Keratinocyte (primary cell): ENCODE measurements around the gene NECTIN3. TPM values are rescaled to one million over a fixed set of nuclear protein-coding genes. Genes with fewer than 3 reads are reported as not detected.

Experiments used
- DNase-seq: peaks from one replicate; pipeline ENCODE4 v3.0.0-alpha.2; 2011; ENCODE audit warnings: low read depth, missing footprints, low spot score
- FAIRE-seq: peaks from 2 replicates; lab custom pipeline; 2011; peaks lifted over from hg19 to GRCh38; lab: Jason Lieb, UNC
- H2AFZ ChIP-seq: 2 replicates; pipeline ENCODE4 v1.6.0; 2012; ENCODE audit warnings: low read length, control low read depth, inconsistent platforms; ENCODE audit not compliant: control insufficient read depth
- H3K27ac ChIP-seq: 2 replicates; pipeline ENCODE4 v1.5.1; 2011; ENCODE audit warnings: low read length; ENCODE audit not compliant: control insufficient read depth, insufficient read depth
- H3K27me3 ChIP-seq: 3 replicates; pipeline ENCODE4 v1.6.0; 2011; ENCODE audit warnings: low read length; ENCODE audit not compliant: control insufficient read depth, insufficient read depth; ENCODE audit errors: extremely low read depth
- H3K36me3 ChIP-seq, 2 experiments: 2 replicates in 1 of 2; 3 replicates in 1 of 2; pipeline ENCODE4 v1.5.1; 2011; ENCODE audit warnings: low read length in 2 of 2, mild to moderate bottlenecking in 1 of 2; ENCODE audit not compliant: control insufficient read depth in 2 of 2, insufficient read depth in 2 of 2; ENCODE audit errors: extremely low read depth in 1 of 2
- H3K4me1 ChIP-seq: 3 replicates; pipeline ENCODE4 v1.5.1; 2011; ENCODE audit warnings: low read length; ENCODE audit not compliant: control insufficient read depth, insufficient read depth; ENCODE audit errors: extremely low read depth
- H3K4me2 ChIP-seq: 3 replicates; pipeline ENCODE4 v1.6.0; 2011; ENCODE audit warnings: low read depth, low read length; ENCODE audit not compliant: control insufficient read depth, insufficient read depth; ENCODE audit errors: extremely low read depth
- H3K4me3 ChIP-seq, 3 experiments: fragments of 200-600 bp in 1 of 3; sonication (generic) in 1 of 3; 2 replicates in 2 of 3; 3 replicates in 1 of 3; pipeline ENCODE4 v1.5.1; 2011 to 2016; ENCODE audit warnings: low read length in 3 of 3, mild to moderate bottlenecking in 3 of 3, control low read depth in 2 of 3, inconsistent platforms in 1 of 3, low read depth in 1 of 3, mixed read lengths in 1 of 3, mixed run types in 1 of 3, moderate library complexity in 1 of 3; ENCODE audit not compliant: control insufficient read depth in 2 of 3, insufficient read depth in 2 of 3; ENCODE audit errors: extremely low read depth in 1 of 3
- H3K79me2 ChIP-seq: 2 replicates; pipeline ENCODE4 v1.6.0; 2012; ENCODE audit warnings: low read length; ENCODE audit not compliant: control insufficient read depth, insufficient read depth
- H3K9ac ChIP-seq: 3 replicates; pipeline ENCODE4 v1.6.0; 2011; ENCODE audit warnings: low read length; ENCODE audit not compliant: control insufficient read depth, insufficient read depth; ENCODE audit errors: extremely low read depth
- H3K9me1 ChIP-seq: 3 replicates; pipeline ENCODE4 v1.6.0; 2011; ENCODE audit warnings: low read length; ENCODE audit not compliant: control insufficient read depth, insufficient read depth; ENCODE audit errors: extremely low read depth
- H3K9me3 ChIP-seq: 2 replicates; pipeline ENCODE4 v1.5.1; 2012; ENCODE audit warnings: low read depth, low read length; ENCODE audit not compliant: control insufficient read depth
- H4K20me1 ChIP-seq: 3 replicates; pipeline ENCODE4 v1.6.0; 2011; ENCODE audit warnings: low read length; ENCODE audit not compliant: control insufficient read depth, insufficient read depth; ENCODE audit errors: extremely low read depth
- EZH2 ChIP-seq: IDR thresholded peaks from one replicate; pipeline ENCODE4 v1.6.1; 2012; ENCODE audit warnings: inconsistent platforms, mild to moderate bottlenecking, low read length, moderate library complexity
- dilution Hi-C: fragments of 300-500 bp; cut with MboI; formaldehyde crosslinking; loops from one replicate; pipeline ENCODE4 v1.7.0; 2020; ENCODE audit warnings: low sequenced_read_pairs; ENCODE audit not compliant: extremely low pct_ligation_motif_present
- polyA plus RNA-seq, 5 experiments: library from polyadenylated mRNA; depleted of rRNA in 3 of 5; stranded (reverse) in 3 of 5; stranded (forward) in 1 of 5; unstranded in 1 of 5; fragments of >200 nt; gene quantifications; 1 replicate in 1 of 5; 2 replicates in 3 of 5; 3 replicates in 1 of 5; pipeline versions ENCODE4 v1.2.1 to v1.2.3, GENCODE V29; 2011 to 2012; ENCODE audit warnings: missing spikeins in 2 of 5, low read depth in 1 of 5, low replicate concordance in 1 of 5
- TF ChIP-seq, protein P1 (sequence below), 3 experiments: IDR thresholded peaks in 1 of 3; conservative IDR thresholded peaks in 1 of 3; optimal IDR thresholded peaks in 1 of 3; 2 replicates in 2 of 3; 3 replicates in 1 of 3; pipeline versions ENCODE3 to v1.5.1; 2011; ENCODE audit warnings: low read length in 3 of 3, mild to moderate bottlenecking in 3 of 3, moderate library complexity in 2 of 3, control low read depth in 1 of 3, inconsistent platforms in 1 of 3; ENCODE audit not compliant: insufficient read depth in 2 of 3; ENCODE audit errors: extremely low read depth in 1 of 3

NECTIN3 gene
- polyA plus RNA-seq, 1 donor (not counting 4 experiments of a cell fraction or from before 2014, with no cell fraction given): 2.1 TPM

DNA sequence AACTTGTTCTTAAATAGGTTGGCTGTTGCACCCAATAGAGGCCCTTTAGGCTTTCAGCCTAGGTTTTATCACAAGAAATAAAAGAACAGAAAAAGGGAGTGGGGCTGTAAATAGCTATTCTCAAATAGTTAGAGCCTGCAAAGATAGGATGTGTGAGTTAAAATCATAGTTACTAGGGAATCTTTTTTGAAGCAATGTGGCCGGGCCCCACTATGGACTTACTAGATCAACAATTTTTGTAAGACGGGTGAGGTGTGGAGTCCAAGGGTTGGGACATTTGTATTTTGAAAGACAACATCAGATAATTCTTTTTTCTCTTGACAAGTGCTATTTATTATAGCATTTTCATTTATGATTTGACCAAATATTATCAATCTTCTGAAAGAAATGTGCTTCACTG lies 5.8 kb downstream of the NECTIN3 start:
- dilution Hi-C loops: no loop called here
- no peaks in the 10 kb centered on the region for H3K36me3 ChIP-seq
- FAIRE-seq (no peak), DNase-seq (no peak)
- H3K4me1 ChIP-seq: no peaks in the 10 kb centered on the region
- no peak overlapping the region for H3K4me2 ChIP-seq
- peaks cover 16% of the 10 kb centered on the region for H3K27me3 ChIP-seq
- H3K9ac ChIP-seq: no peak overlapping the region
- no peak overlapping the region for H2AFZ ChIP-seq
- H3K79me2 ChIP-seq: no peaks in the 10 kb centered on the region
- no peaks in the 10 kb centered on the region for H3K9me3 ChIP-seq
- no peak overlapping the region for H3K4me3 ChIP-seq
- TF ChIP-seq, protein P1, sequence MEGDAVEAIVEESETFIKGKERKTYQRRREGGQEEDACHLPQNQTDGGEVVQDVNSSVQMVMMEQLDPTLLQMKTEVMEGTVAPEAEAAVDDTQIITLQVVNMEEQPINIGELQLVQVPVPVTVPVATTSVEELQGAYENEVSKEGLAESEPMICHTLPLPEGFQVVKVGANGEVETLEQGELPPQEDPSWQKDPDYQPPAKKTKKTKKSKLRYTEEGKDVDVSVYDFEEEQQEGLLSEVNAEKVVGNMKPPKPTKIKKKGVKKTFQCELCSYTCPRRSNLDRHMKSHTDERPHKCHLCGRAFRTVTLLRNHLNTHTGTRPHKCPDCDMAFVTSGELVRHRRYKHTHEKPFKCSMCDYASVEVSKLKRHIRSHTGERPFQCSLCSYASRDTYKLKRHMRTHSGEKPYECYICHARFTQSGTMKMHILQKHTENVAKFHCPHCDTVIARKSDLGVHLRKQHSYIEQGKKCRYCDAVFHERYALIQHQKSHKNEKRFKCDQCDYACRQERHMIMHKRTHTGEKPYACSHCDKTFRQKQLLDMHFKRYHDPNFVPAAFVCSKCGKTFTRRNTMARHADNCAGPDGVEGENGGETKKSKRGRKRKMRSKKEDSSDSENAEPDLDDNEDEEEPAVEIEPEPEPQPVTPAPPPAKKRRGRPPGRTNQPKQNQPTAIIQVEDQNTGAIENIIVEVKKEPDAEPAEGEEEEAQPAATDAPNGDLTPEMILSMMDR (optimal IDR thresholded peaks at IDR 0.05 in 1 of 3, IDR thresholded peaks at IDR 0.05 in 1 of 3, conservative IDR thresholded peaks at IDR 0.05 in 1 of 3; ENCODE audit: extremely low read depth in 1 of 3, insufficient read depth in 2 of 3, low read length in 3 of 3): no peak
- TF ChIP-seq EZH2: no peak
- no peak overlapping the region for H3K27ac ChIP-seq
- no peaks in the 10 kb centered on the region for H3K9me1 ChIP-seq
- no peaks in the 10 kb centered on the region for H4K20me1 ChIP-seq

DNA sequence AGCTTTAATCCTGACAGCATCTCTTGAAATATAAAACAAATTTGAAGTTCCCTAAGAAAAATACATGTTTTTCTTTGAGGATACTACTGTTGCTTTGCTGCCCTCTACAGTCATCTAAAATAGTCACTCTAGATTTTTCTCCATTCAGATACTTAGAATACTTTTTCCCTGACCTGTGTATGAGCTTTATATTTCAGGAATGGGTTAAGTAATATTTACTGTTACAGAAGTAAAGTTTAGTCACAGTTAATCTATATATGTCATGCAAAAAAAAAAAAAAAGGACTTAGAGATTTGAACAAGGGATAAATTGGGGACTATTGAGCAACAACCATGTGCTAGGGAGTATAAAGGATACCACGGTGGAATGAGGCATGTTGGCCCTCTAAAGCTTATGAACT lies 8.8 kb downstream of the NECTIN3 start:
- H3K4me2 ChIP-seq: no peak overlapping the region
- no peaks in the 10 kb centered on the region for H3K4me1 ChIP-seq
- no peak for FAIRE-seq
- dilution Hi-C loops: no loop called here
- no peak overlapping the region for H2AFZ ChIP-seq
- H3K9ac ChIP-seq: no peak overlapping the region
- no peak overlapping the region for H3K27ac ChIP-seq
- no peak for DNase-seq
- H3K9me3 ChIP-seq: no peaks in the 10 kb centered on the region
- H3K9me1 ChIP-seq: no peaks in the 10 kb centered on the region
- no peaks in the 10 kb centered on the region for H3K79me2 ChIP-seq
- no peaks in the 10 kb centered on the region for H3K36me3 ChIP-seq
- H3K4me3 ChIP-seq: no peak overlapping the region
- H3K27me3 ChIP-seq: no peaks in the 10 kb centered on the region
- TF ChIP-seq, protein P1 (optimal IDR thresholded peaks at IDR 0.05 in 1 of 3, IDR thresholded peaks at IDR 0.05 in 1 of 3, conservative IDR thresholded peaks at IDR 0.05 in 1 of 3; ENCODE audit: extremely low read depth in 1 of 3, insufficient read depth in 2 of 3, low read length in 3 of 3): peak in 2 of 3 experiments; percentile 23 to 27
- TF ChIP-seq EZH2: no peak
- no peaks in the 10 kb centered on the region for H4K20me1 ChIP-seq
